Esophagus muscularis mucosa (tissue), 3 donors: ENCODE results near the gene PLPPR1.

Experiments used
- CTCF ChIP-seq, 3 experiments: fragments of 200-600 bp in 2 of 3; fragments of 450-650 bp in 1 of 3; sonication (generic) in 2 of 3; IDR thresholded peaks; one replicate each; pipeline ENCODE4 v1.5.1; 2017 to 2019; ENCODE audit warnings: antibody characterized with exemption in 3 of 3, mild to moderate bottlenecking in 2 of 3, moderate library complexity in 1 of 3
- POLR2AphosphoS5 ChIP-seq, 2 donors: sonication (generic); formaldehyde crosslinking; IDR thresholded peaks; one replicate each; pipeline ENCODE4 v1.6.1; 2017; ENCODE audit warnings: antibody characterized with exemption in 2 of 2

GRCh38 chr9:101162231-101162630, 133.7 kb downstream of the PLPPR1 start:
- TF ChIP-seq CTCF (IDR thresholded peaks at IDR 0.05) = no peak
- no peak for TF ChIP-seq POLR2AphosphoS5 (IDR thresholded peaks at IDR 0.05)
